ENCODE results near the gene MYLK4. TPM values are rescaled to one million over a fixed set of nuclear protein-coding genes. Genes with fewer than 3 reads are reported as not detected.

Gene MYLK4
- total RNA-seq, 1 donor from 2014 or later = 0.26 TPM

DNA sequence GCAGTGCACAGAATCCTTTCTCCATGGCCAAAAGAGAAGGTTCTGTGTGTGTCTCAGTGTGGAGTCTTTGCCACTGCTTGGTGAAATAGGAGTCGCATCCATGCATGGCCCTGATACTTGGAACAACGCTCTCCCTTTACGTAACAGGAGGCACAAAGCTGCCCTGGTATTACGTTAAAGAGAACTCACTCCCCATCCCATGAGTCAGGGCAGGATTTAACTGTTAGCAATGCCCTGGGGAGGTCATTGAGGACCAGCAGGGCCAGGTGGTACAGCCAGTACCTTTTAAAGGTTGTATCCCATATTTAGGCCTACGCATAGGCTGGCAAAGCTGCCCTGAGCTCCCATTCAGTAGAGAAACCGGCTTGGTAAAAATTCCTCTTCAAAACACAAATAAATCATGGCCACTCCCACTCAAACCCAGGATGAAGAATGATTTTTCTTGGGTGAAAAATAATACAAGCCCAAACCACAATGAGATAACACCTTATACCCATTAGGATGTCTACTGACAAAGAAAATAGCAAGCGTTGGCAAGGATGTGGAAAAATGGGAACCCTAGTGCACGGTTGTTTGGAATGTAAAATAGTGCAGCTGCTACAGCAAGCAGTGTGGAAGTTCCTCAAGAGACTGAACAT, 37.1 kb downstream of the MYLK4 start:
- TF ChIP-seq CTCF (IDR thresholded peaks at IDR 0.05; ENCODE audit: insufficient read depth, low read length, severe bottlenecking) = no peak
- H3K4me3 ChIP-seq (ENCODE audit: low read depth, low read length) = no peak overlapping the region
- no peak for FAIRE-seq
- no peaks in the 10 kb centered on the region for H3K27me3 ChIP-seq (ENCODE audit: control insufficient read depth, insufficient read depth, low read length)
- DNase-seq (ENCODE audit: low read depth) = no peak
- no peaks in the 10 kb centered on the region for H3K36me3 ChIP-seq (ENCODE audit: control insufficient read depth, insufficient read depth, low read length)

- H3K36me3 ChIP-seq (ENCODE audit: control insufficient read depth, insufficient read depth, low read length) = no peaks in the 10 kb centered on the region
- TF ChIP-seq CTCF (IDR thresholded peaks at IDR 0.05; ENCODE audit: insufficient read depth, low read length, severe bottlenecking) = no peak
- no peak overlapping the region for H3K4me3 ChIP-seq (ENCODE audit: low read depth, low read length)
- no peak for DNase-seq (ENCODE audit: low read depth)
- FAIRE-seq = peak; percentile 91
- no peaks in the 10 kb centered on the region for H3K27me3 ChIP-seq (ENCODE audit: control insufficient read depth, insufficient read depth, low read length)
Measured at GRCh38 chr6:2712102-2712501, 38.6 kb downstream of the MYLK4 start.

DNA sequence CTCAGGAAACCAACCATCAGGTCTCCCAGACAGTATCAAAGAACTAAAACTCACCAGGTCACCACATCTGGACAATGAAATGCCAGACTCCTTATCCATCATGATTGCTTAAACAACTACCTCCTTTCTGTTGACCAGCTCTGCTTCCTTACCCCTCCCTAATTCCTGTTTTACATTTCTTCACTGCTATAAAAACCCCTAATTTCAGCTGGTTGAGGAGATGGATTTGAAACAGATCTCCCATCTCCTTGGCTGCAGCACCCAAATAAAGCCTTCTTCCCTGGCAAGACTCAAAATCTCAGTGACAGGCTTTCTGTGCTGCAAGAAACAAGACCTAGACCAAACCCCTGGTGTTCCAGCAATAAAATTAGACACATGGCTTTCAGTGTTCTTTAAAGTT, 40.3 kb downstream of the MYLK4 start:
- TF ChIP-seq CTCF (IDR thresholded peaks at IDR 0.05; ENCODE audit: insufficient read depth, low read length, severe bottlenecking) = no peak
- Histone ChIP-seq H3K36me3 (ENCODE audit: control insufficient read depth, insufficient read depth, low read length) (no peaks in the 10 kb centered on the region), H3K27me3 (ENCODE audit: control insufficient read depth, insufficient read depth, low read length) (no peaks in the 10 kb centered on the region), H3K4me3 (ENCODE audit: low read depth, low read length) (no peak overlapping the region)
- DNase-seq (ENCODE audit: low read depth) = no peak
- FAIRE-seq = no peak

DNA sequence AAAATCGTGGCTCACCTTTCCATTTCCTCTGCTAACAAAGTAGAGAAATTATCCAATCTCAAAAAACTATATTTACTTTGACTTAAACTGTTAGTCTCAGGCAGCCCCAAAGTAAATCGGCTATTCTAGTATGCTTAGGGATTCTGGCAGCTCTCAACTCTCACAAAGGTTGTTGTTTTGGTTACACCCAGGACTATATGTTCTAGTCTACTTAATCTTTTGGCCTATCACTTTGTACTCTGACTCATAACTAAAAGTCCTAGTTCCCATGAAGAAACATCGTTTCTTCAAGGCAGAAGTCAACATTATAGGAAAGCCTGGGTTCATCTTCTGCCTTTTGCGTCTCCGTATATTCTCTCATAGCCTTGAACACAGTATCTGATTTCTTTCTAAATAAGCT, 42.3 kb downstream of the MYLK4 start:
- H3K27me3 ChIP-seq (ENCODE audit: control insufficient read depth, insufficient read depth, low read length) = no peaks in the 10 kb centered on the region
- FAIRE-seq (no peak), DNase-seq (ENCODE audit: low read depth) (no peak)
- TF ChIP-seq CTCF (IDR thresholded peaks at IDR 0.05; ENCODE audit: insufficient read depth, low read length, severe bottlenecking) = no peak
- no peaks in the 10 kb centered on the region for H3K36me3 ChIP-seq (ENCODE audit: control insufficient read depth, insufficient read depth, low read length)
- no peak overlapping the region for H3K4me3 ChIP-seq (ENCODE audit: low read depth, low read length)

DNA sequence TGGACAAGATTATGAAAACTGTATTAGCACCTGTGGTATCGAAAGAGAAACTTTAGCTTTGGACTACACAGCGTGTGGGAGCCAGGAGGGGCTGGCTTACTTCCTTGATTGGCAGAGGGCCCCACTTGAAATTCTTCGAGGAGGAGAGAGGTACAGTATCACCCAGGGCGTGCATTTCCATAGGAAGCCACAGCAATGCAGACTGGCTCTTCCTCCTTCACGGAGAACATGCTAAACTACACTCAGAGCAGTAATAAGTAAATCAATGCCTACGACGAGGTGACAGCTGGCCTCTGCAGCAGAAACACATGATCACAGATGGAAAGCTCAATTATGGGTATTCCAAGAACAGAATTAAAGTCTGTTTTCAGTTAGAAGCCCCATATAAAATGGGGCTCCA, 44.2 kb downstream of the MYLK4 start:
- no peak for FAIRE-seq
- H3K27me3 ChIP-seq (ENCODE audit: control insufficient read depth, insufficient read depth, low read length) = no peaks in the 10 kb centered on the region
- H3K36me3 ChIP-seq (ENCODE audit: control insufficient read depth, insufficient read depth, low read length) = no peaks in the 10 kb centered on the region
- no peak for DNase-seq (ENCODE audit: low read depth)
- H3K4me3 ChIP-seq (ENCODE audit: low read depth, low read length) = no peak overlapping the region
- no peak for TF ChIP-seq CTCF (IDR thresholded peaks at IDR 0.05; ENCODE audit: insufficient read depth, low read length, severe bottlenecking)

DNA sequence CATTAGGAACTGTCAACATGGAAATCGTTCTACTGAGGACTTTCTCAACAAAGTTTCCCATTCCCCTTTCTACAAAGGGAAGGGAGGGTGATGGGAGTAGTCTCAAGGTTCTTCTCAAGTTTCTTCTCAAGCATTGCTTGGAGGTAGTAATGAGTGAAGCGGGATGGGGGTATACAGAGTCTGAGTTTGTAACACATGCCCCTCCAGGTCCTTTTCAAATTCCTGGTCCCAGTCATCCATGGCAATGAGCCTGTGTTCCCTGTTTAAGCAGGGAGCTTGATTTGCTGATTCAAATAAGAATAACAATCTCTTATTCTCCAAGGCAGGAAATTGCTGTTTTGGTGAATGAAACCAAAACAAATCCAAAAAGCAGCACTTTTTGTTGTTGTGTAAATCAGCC, 45.5 kb downstream of the MYLK4 start:
- no peaks in the 10 kb centered on the region for H3K27me3 ChIP-seq (ENCODE audit: control insufficient read depth, insufficient read depth, low read length)
- no peak for FAIRE-seq
- TF ChIP-seq CTCF (IDR thresholded peaks at IDR 0.05; ENCODE audit: insufficient read depth, low read length, severe bottlenecking) = no peak

More for the DNA sequence above, 45.5 kb downstream of the MYLK4 start:
- Histone ChIP-seq H3K36me3 (ENCODE audit: control insufficient read depth, insufficient read depth, low read length) (no peaks in the 10 kb centered on the region), H3K4me3 (ENCODE audit: low read depth, low read length) (no peak overlapping the region)
- no peak for DNase-seq (ENCODE audit: low read depth)

All from bronchial epithelial cell (primary cell).